WTC11 (cell line): ENCODE data around the gene MKS1. TPM values are rescaled to one million over a fixed set of nuclear protein-coding genes. Genes with fewer than 3 reads are reported as not detected.

Experiments used
- ATAC-seq: fragments of 200-7000 bp; cut with Tn5 transposase; 2 replicates; pipeline ENCODE4 v1.10.0; 2021; ENCODE audit warnings: mild to moderate bottlenecking, moderate library complexity
- CTCF ChIA-PET: fragments of 300-600 bp; sonication (Branson Sonifier 250); formaldehyde crosslinking; loops from one replicate; lab custom pipeline; 2021; ENCODE audit warnings: antibody characterized with exemption; lab: Charles Lee
- POLR2A ChIA-PET: fragments of 350-600 bp; sonication (Branson Sonifier 250); formaldehyde crosslinking; loops from one replicate; lab custom pipeline; 2021; ENCODE audit warnings: antibody characterized with exemption; lab: Charles Lee
- DNase-seq: peaks from one replicate; pipeline ENCODE4 v3.0.0; 2021; ENCODE audit warnings: low spot score
- H3K27ac Mint-ChIP-seq: 2 replicates; pipeline ENCODE4 v1.8.0; 2021; ENCODE audit warnings: mixed read lengths
- H3K27me3 Mint-ChIP-seq: 2 replicates; pipeline ENCODE4 v1.8.0; 2021; ENCODE audit warnings: low read depth, mild to moderate bottlenecking, moderate library complexity, mixed read lengths
- H3K36me3 Mint-ChIP-seq: 2 replicates; pipeline ENCODE4 v1.8.0; 2021; ENCODE audit warnings: mixed read lengths
- H3K4me1 Mint-ChIP-seq: 2 replicates; pipeline ENCODE4 v1.8.0; 2022; ENCODE audit warnings: mixed read lengths
- H3K4me3 Mint-ChIP-seq: 2 replicates; pipeline ENCODE4 v1.8.0; 2021; ENCODE audit warnings: mild to moderate bottlenecking, moderate library complexity, mixed read lengths
- H3K9me3 Mint-ChIP-seq: 2 replicates; pipeline ENCODE4 v1.8.0; 2021; ENCODE audit warnings: mixed read lengths
- AR ChIP-seq: fragments of 250-450 bp; sonication (Bioruptor Pico); IDR thresholded peaks from 2 replicates; pipeline ENCODE4 v1.9.0; 2021; ENCODE audit warnings: mild to moderate bottlenecking
- ATF3 ChIP-seq: sonication (generic); formaldehyde crosslinking; conservative IDR thresholded peaks from 2 replicates; pipeline ENCODE4 v1.8.1; 2022; ENCODE audit warnings: mild to moderate bottlenecking, missing genetic modification reagents
- CDX4 ChIP-seq: fragments of 250-450 bp; sonication (Bioruptor Pico); IDR thresholded peaks from 2 replicates; pipeline ENCODE4 v1.9.0; 2021; ENCODE audit warnings: moderate library complexity, mild to moderate bottlenecking, inconsistent platforms, borderline replicate concordance
- CREB1 ChIP-seq: sonication (generic); formaldehyde crosslinking; IDR thresholded peaks from 2 replicates; pipeline ENCODE4 v1.8.0; 2023; ENCODE audit warnings: mild to moderate bottlenecking, missing genetic modification reagents
- E2F1 ChIP-seq: sonication (generic); formaldehyde crosslinking; IDR thresholded peaks from 2 replicates; pipeline ENCODE4 v1.8.0; 2022; ENCODE audit warnings: mild to moderate bottlenecking, missing genetic modification reagents
- ERG ChIP-seq: fragments of 250-450 bp; sonication (Bioruptor Pico); IDR thresholded peaks from 2 replicates; pipeline ENCODE4 v1.8.0; 2021; ENCODE audit warnings: mild to moderate bottlenecking
- FOXK1 ChIP-seq: sonication (generic); formaldehyde crosslinking; IDR thresholded peaks from 2 replicates; pipeline ENCODE4 v1.8.0; 2022; ENCODE audit warnings: mild to moderate bottlenecking, moderate library complexity, missing genetic modification reagents
- FOXP1 ChIP-seq: sonication (generic); formaldehyde crosslinking; IDR thresholded peaks from 2 replicates; pipeline ENCODE4 v1.8.0; 2022; ENCODE audit warnings: missing genetic modification reagents, mild to moderate bottlenecking, moderate library complexity, borderline replicate concordance
- FOXP4 ChIP-seq: sonication (generic); formaldehyde crosslinking; IDR thresholded peaks from 2 replicates; pipeline ENCODE4 v1.8.0; 2022; ENCODE audit warnings: mild to moderate bottlenecking, missing genetic modification reagents
- JUN ChIP-seq: sonication (generic); formaldehyde crosslinking; IDR thresholded peaks from 2 replicates; pipeline ENCODE4 v1.8.0; 2023; ENCODE audit warnings: mild to moderate bottlenecking, missing genetic modification reagents
- MLX ChIP-seq: sonication (generic); formaldehyde crosslinking; IDR thresholded peaks from 2 replicates; pipeline ENCODE4 v1.8.1; 2023; ENCODE audit warnings: mild to moderate bottlenecking, missing genetic modification reagents, moderate library complexity
- NFE2L1 ChIP-seq: sonication (generic); formaldehyde crosslinking; IDR thresholded peaks from 2 replicates; pipeline ENCODE4 v1.8.1; 2023; ENCODE audit warnings: missing genetic modification reagents
- NR1H2 ChIP-seq: sonication (generic); formaldehyde crosslinking; IDR thresholded peaks from 2 replicates; pipeline ENCODE4 v1.9.0; 2021; ENCODE audit warnings: mild to moderate bottlenecking, moderate library complexity, missing genetic modification reagents
- NR2C2 ChIP-seq: sonication (generic); formaldehyde crosslinking; IDR thresholded peaks from 2 replicates; pipeline ENCODE4 v1.8.0; 2022; ENCODE audit warnings: mild to moderate bottlenecking, missing genetic modification reagents
- RELA ChIP-seq: sonication (generic); formaldehyde crosslinking; IDR thresholded peaks from 2 replicates; pipeline ENCODE4 v1.8.1; 2022; ENCODE audit warnings: missing genetic modification reagents, mild to moderate bottlenecking, borderline replicate concordance
- USF1 ChIP-seq: sonication (generic); formaldehyde crosslinking; IDR thresholded peaks from 2 replicates; pipeline ENCODE4 v1.8.0; 2022; ENCODE audit warnings: mild to moderate bottlenecking, missing genetic modification reagents
- USF2 ChIP-seq: sonication (generic); formaldehyde crosslinking; IDR thresholded peaks from 2 replicates; pipeline ENCODE4 v1.8.1; 2023; ENCODE audit warnings: mild to moderate bottlenecking, missing genetic modification reagents, moderate library complexity
- ZBTB43 ChIP-seq: sonication (generic); formaldehyde crosslinking; IDR thresholded peaks from 2 replicates; pipeline ENCODE4 v1.8.1; 2023; ENCODE audit warnings: mild to moderate bottlenecking, missing genetic modification reagents
- ZNF425 ChIP-seq: fragments of 250-450 bp; sonication (Bioruptor Pico); conservative IDR thresholded peaks from 2 replicates; pipeline ENCODE4 v1.9.0; 2021; ENCODE audit warnings: mild to moderate bottlenecking
- ZNF671 ChIP-seq: fragments of 250-450 bp; sonication (Bioruptor Pico); IDR thresholded peaks from 2 replicates; pipeline ENCODE4 v1.8.0; 2021; ENCODE audit warnings: mild to moderate bottlenecking
- total RNA-seq: library from RNA; stranded (reverse); gene quantifications from 3 replicates; pipeline ENCODE4 v1.2.3, GENCODE V29; 2021

MKS1 gene
- total RNA-seq, 1 experiment from 2014 or later, result 24.2 TPM

GRCh38 chr17:58156839-58157803 lies 61.9 kb downstream of the MKS1 start:
- Mint-ChIP-seq H3K27ac (peak overlapping the region; percentile 25), H3K9me3 (no peaks in the 10 kb centered on the region), H3K27me3 (peaks cover 84% of the 10 kb centered on the region), H3K4me3 (peak overlapping the region; percentile 91), H3K36me3 (no peaks in the 10 kb centered on the region), H3K4me1 (peaks cover 6% of the 10 kb centered on the region; the same call in 1 of the 2 replicates)
- ChIA-PET CTCF (interaction anchor here (1.0 to 2.0 kb wide), 9 partner anchors 14 to 374 kb away, joined by 3 to 11 read pairs (median 4); no protein-coding TSS in a partner anchor), POLR2A (interaction anchor here (0.6 kb wide), 1 partner anchor 187 kb away, joined by 3 read pairs; no protein-coding TSS in a partner anchor)
- ATAC-seq (peak; percentile 95), DNase-seq (peak; percentile 73)
- TF ChIP-seq FOXP4, result no peak
- no peak for TF ChIP-seq ZNF671 (CRISPR knock-in tag)
- no peak for TF ChIP-seq JUN (CRISPR knock-in tag)
- TF ChIP-seq CREB1 (CRISPR knock-in tag), result no peak
- TF ChIP-seq E2F1 (CRISPR knock-in tag), result peak; percentile 55; the same call in 1 of the 2 replicates
- no peak for TF ChIP-seq CDX4
- 0 out of 2 replicates have a peak, but pooled peaks have one; percentile 11 for TF ChIP-seq ERG (CRISPR knock-in tag)
- TF ChIP-seq RELA (CRISPR knock-in tag), result no peak
- peak; percentile 78 for TF ChIP-seq USF1 (CRISPR knock-in tag)
- no peak for TF ChIP-seq MLX (CRISPR knock-in tag)
- TF ChIP-seq NR1H2 (CRISPR knock-in tag), result no peak
- peak; percentile 66 for TF ChIP-seq USF2
- peak; percentile 36; the same call in 1 of the 2 replicates for TF ChIP-seq NFE2L1 (CRISPR knock-in tag)
- TF ChIP-seq ATF3 (CRISPR knock-in tag), result no peak
- TF ChIP-seq AR (CRISPR knock-in tag), result no peak
- peak; percentile 78 for TF ChIP-seq FOXP1
- no peak for TF ChIP-seq ZNF425 (CRISPR knock-in tag)
- TF ChIP-seq NR2C2 (CRISPR knock-in tag), result no peak
- peak; percentile 27; the same call in 1 of the 2 replicates for TF ChIP-seq FOXK1 (CRISPR knock-in tag)
- TF ChIP-seq ZBTB43 (CRISPR knock-in tag), result peak; percentile 75; the same call in 1 of the 2 replicates
